HCT116 (cell line): Measurements from ENCODE around the gene PTPRR. TPM values are rescaled to one million over a fixed set of nuclear protein-coding genes. Genes with fewer than 3 reads are reported as not detected.

Experiments used
- ATAC-seq: fragments of 200-7000 bp; cut with Tn5 transposase; 2 replicates; pipeline ENCODE4 v1.9.1; 2020; ENCODE audit warnings: mild to moderate bottlenecking, moderate library complexity
- BruUV-seq: library from RNA; stranded (reverse); fragments of 400-500 nt; replicated peaks from 2 replicates; lab custom pipeline; 2021; lab: Mats Ljungman, UMichigan
- CTCF ChIA-PET: fragments of 300-600 bp; sonication (Branson Sonifier 250); formaldehyde crosslinking; loops from one replicate; lab custom pipeline; 2021; ENCODE audit warnings: antibody characterized with exemption; lab: Charles Lee
- POLR2A ChIA-PET: fragments of 300-600, 350-600 bp; sonication (Branson Sonifier 250); formaldehyde crosslinking; loops from one replicate; lab custom pipeline; 2021; ENCODE audit warnings: antibody characterized with exemption; lab: Charles Lee
- RAD21 ChIA-PET, 2 experiments: fragments of 300-600 bp; sonication (Branson Sonifier 250); formaldehyde crosslinking; loops; one replicate each; lab custom pipeline; 2023; ENCODE audit warnings: low total read pairs in 2 of 2; ENCODE audit not compliant: uncharacterized antibody in 2 of 2, unreplicated experiment in 2 of 2, low non-redundant PET in 1 of 2; lab: Charles Lee
- DNase-seq: peaks from one replicate; pipeline ENCODE4 v3.0.0-alpha.2; 2010; ENCODE audit warnings: low read depth, low spot score
- H2AFZ ChIP-seq: fragments of 200-600 bp; shearing (Covaris generic), sonication (generic); 2 replicates; pipeline ENCODE4 v1.6.1; 2017; ENCODE audit warnings: low read depth, mixed run types, mixed read lengths, antibody characterized with exemption, low read length; ENCODE audit not compliant: poor library complexity, severe bottlenecking
- H3K27ac ChIP-seq: 2 replicates; pipeline ENCODE4 v1.5.1; 2012; ENCODE audit warnings: low read depth, low read length
- H3K27me3 ChIP-seq: fragments of 200-600 bp; sonication (generic); 2 replicates; pipeline ENCODE4 v1.6.1; 2016; ENCODE audit warnings: mixed run types, low read length, mixed read lengths; ENCODE audit not compliant: insufficient read depth
- H3K36me3 ChIP-seq, 2 experiments: fragments of 200-500 bp in 1 of 2; fragments of 200-600 bp in 1 of 2; sonication (Bioruptor generic) in 1 of 2; sonication (generic) in 1 of 2; 2 replicates each; pipeline versions ENCODE4 v1.5.1 to v1.6.1; 2014 to 2016; ENCODE audit warnings: low read length in 2 of 2, inconsistent platforms in 1 of 2, mixed read lengths in 1 of 2, mixed run types in 1 of 2; ENCODE audit not compliant: insufficient read depth in 2 of 2, control insufficient read depth in 1 of 2
- H3K4me1 ChIP-seq, 2 experiments: fragments of 200-600 bp in 1 of 2; sonication (generic) in 1 of 2; 2 replicates each; pipeline versions ENCODE4 v1.5.1 to v1.6.1; 2012 to 2017; ENCODE audit warnings: low read length in 2 of 2, inconsistent platforms in 1 of 2, mild to moderate bottlenecking in 1 of 2, mixed read lengths in 1 of 2, mixed run types in 1 of 2, moderate library complexity in 1 of 2; ENCODE audit not compliant: insufficient read depth in 2 of 2, control insufficient read depth in 1 of 2
- H3K4me2 ChIP-seq: fragments of 200-600 bp; sonication (generic); 2 replicates; pipeline ENCODE4 v1.6.1; 2017; ENCODE audit warnings: mixed run types, low read length, mixed read lengths
- H3K4me3 ChIP-seq, 2 experiments: fragments of 200-600 bp in 1 of 2; sonication (generic) in 1 of 2; replicated peaks in 1 of 2; 2 replicates each; pipeline ENCODE4 v1.5.1; 2011 to 2016; ENCODE audit warnings: low read length in 2 of 2, control low read depth in 1 of 2, low read depth in 1 of 2, mild to moderate bottlenecking in 1 of 2, mixed read lengths in 1 of 2, mixed run types in 1 of 2
- H3K79me2 ChIP-seq: fragments of 200-600 bp; sonication (generic); 2 replicates; pipeline ENCODE4 v1.6.1; 2017; ENCODE audit warnings: mild to moderate bottlenecking, mixed run types, low read length, moderate library complexity, mixed read lengths; ENCODE audit not compliant: insufficient read depth
- H3K9ac ChIP-seq: fragments of 200-600 bp; sonication (generic); 2 replicates; pipeline ENCODE4 v1.6.1; 2016; ENCODE audit warnings: low read length, mixed read lengths
- H3K9me2 ChIP-seq: fragments of 200-600 bp; sonication (generic), shearing (Covaris generic); 2 replicates; pipeline ENCODE4 v1.6.1; 2017; ENCODE audit warnings: mixed run types, mild to moderate bottlenecking, moderate library complexity; ENCODE audit not compliant: insufficient read depth
- H3K9me3 ChIP-seq, 2 experiments: fragments of 200-500 bp in 1 of 2; fragments of 200-600 bp in 1 of 2; sonication (Bioruptor generic) in 1 of 2; sonication (generic) in 1 of 2; 2 replicates each; pipeline ENCODE4 v1.6.1; 2014 to 2017; ENCODE audit warnings: low read length in 2 of 2, mixed read lengths in 2 of 2, inconsistent platforms in 1 of 2, low read depth in 1 of 2, mild to moderate bottlenecking in 1 of 2, mixed run types in 1 of 2, moderate library complexity in 1 of 2; ENCODE audit not compliant: control insufficient read depth in 1 of 2, insufficient read depth in 1 of 2
- H4K20me1 ChIP-seq: fragments of 200-600 bp; sonication (generic), shearing (Covaris generic); 2 replicates; pipeline ENCODE4 v1.6.1; 2017; ENCODE audit warnings: mixed run types, mild to moderate bottlenecking, moderate library complexity; ENCODE audit not compliant: insufficient read depth
- CEBPB ChIP-seq: IDR thresholded peaks from 2 replicates; pipeline ENCODE4 v1.6.1; 2012; ENCODE audit warnings: low read depth
- EGR1 ChIP-seq: IDR thresholded peaks from 2 replicates; pipeline ENCODE4 v1.6.1; 2012; ENCODE audit warnings: low read depth
- ELF1 ChIP-seq: IDR thresholded peaks from 2 replicates; pipeline ENCODE4 v1.6.1; 2012; ENCODE audit warnings: low read depth, borderline replicate concordance
- EZH2 ChIP-seq: fragments of 200-600 bp; sonication (generic); IDR thresholded peaks from 2 replicates; pipeline ENCODE4 v1.6.1; 2017; ENCODE audit warnings: antibody characterized with exemption, mixed run types
- FOSL1 ChIP-seq: IDR thresholded peaks from 2 replicates; pipeline ENCODE4 v1.6.1; 2012; ENCODE audit warnings: low read depth
- POLR2A ChIP-seq: IDR thresholded peaks from 2 replicates; pipeline ENCODE4 v1.7.0; 2011; ENCODE audit warnings: borderline replicate concordance; ENCODE audit not compliant: insufficient read depth, insufficient read length; ENCODE audit errors: extremely low read depth
- POLR2AphosphoS5 ChIP-seq: IDR thresholded peaks from 2 replicates; pipeline ENCODE4 v1.6.1; 2011; ENCODE audit warnings: mild to moderate bottlenecking, low read depth, low read length, moderate library complexity
- RAD21 ChIP-seq: IDR thresholded peaks from 2 replicates; pipeline ENCODE4 v1.6.1; 2012; ENCODE audit warnings: low read depth, mild to moderate bottlenecking
- SP1 ChIP-seq: IDR thresholded peaks from 2 replicates; pipeline ENCODE4 v1.6.1; 2012; ENCODE audit warnings: low read depth
- SRF ChIP-seq: IDR thresholded peaks from 2 replicates; pipeline ENCODE4 v1.6.1; 2012; ENCODE audit warnings: low read depth
- YY1 ChIP-seq: IDR thresholded peaks from 2 replicates; pipeline ENCODE4 v1.6.1; 2011; ENCODE audit warnings: low read length, low read depth, moderate library complexity, mild to moderate bottlenecking; ENCODE audit not compliant: insufficient replicate concordance; ENCODE audit errors: extremely low read depth
- ZFX ChIP-seq: fragments of 450-650 bp; IDR thresholded peaks from 2 replicates; pipeline ENCODE4 v1.6.1; 2017
- ZNF274 ChIP-seq: fragments of 200-500 bp; sonication (Bioruptor generic); IDR thresholded peaks from 2 replicates; pipeline ENCODE4 v1.6.1; 2014; ENCODE audit warnings: mild to moderate bottlenecking, low read depth, low read length, inconsistent platforms
- intact Hi-C: fragments of 100-400 bp; cut with micrococcal nuclease; formaldehyde crosslinking; loops from 2 replicates; pipeline ENCODE4 v1.10.0; 2022
- total RNA-seq: library from RNA; stranded (reverse); gene quantifications from one replicate; pipeline ENCODE4 v1.2.1, GENCODE V29; 2021; ENCODE audit not compliant: unreplicated experiment
- TF ChIP-seq, protein P1 (sequence below): IDR thresholded peaks from 2 replicates; pipeline ENCODE4 v1.6.1; 2012
- TF ChIP-seq, protein P2 (sequence below): IDR thresholded peaks from 2 replicates; pipeline ENCODE4 v1.6.1; 2012; ENCODE audit warnings: low read depth
- TF ChIP-seq, protein P3 (sequence below): IDR thresholded peaks from 2 replicates; pipeline ENCODE4 v1.6.1; 2012

The PTPRR gene
- total RNA-seq, 1 experiment from 2014 or later: 0.27 TPM

DNA sequence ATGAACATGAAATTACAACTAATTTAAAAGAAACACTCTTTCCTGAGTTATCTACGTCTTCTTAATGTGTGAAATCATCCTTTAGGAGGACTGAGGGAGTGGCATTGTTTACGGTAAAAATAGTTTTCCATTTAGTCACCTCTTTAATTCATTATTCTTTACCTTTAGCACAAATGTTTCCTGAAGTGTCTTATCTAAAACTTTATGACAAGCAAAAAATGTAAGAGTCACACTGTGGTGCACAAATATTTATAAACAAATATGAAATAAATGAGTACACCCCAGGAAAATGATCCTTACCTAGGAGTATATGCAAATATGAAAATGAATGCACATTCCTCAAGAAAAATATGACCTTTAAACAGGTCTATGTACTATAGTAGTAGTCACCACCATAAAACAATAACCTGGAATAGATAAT lies 104.6 kb downstream of the PTPRR start:
- Histone ChIP-seq H2AFZ (peak overlapping the region; percentile 58), H4K20me1 (no peaks in the 10 kb centered on the region), H3K27ac (no peak overlapping the region), H3K9me2 (no peaks in the 10 kb centered on the region), H3K4me3 (no peak overlapping the region), H3K4me2 (peak overlapping the region; percentile 33; the same call in 1 of the 2 replicates), H3K9ac (no peak overlapping the region), H3K36me3 (no peaks in the 10 kb centered on the region), H3K79me2 (no peaks in the 10 kb centered on the region), H3K4me1 (peaks cover 2 to 10% of the 10 kb centered on the region in 2 experiments; a peak in 2 of 4 replicates), H3K27me3 (no peaks in the 10 kb centered on the region), H3K9me3 (no peaks in the 10 kb centered on the region)
- TF ChIP-seq, protein P1, sequence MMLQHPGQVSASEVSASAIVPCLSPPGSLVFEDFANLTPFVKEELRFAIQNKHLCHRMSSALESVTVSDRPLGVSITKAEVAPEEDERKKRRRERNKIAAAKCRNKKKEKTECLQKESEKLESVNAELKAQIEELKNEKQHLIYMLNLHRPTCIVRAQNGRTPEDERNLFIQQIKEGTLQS: no peak
- TF ChIP-seq SP1 (no peak), ELF1 (no peak)
- intact Hi-C loops: no loop called here
- no peak for DNase-seq
- CTCF ChIA-PET: no interaction called here
- POLR2A ChIA-PET: no interaction called here
- BruUV-seq: no TSS peak
- no peak for ATAC-seq
- RAD21 ChIA-PET: no interaction called here

DNA sequence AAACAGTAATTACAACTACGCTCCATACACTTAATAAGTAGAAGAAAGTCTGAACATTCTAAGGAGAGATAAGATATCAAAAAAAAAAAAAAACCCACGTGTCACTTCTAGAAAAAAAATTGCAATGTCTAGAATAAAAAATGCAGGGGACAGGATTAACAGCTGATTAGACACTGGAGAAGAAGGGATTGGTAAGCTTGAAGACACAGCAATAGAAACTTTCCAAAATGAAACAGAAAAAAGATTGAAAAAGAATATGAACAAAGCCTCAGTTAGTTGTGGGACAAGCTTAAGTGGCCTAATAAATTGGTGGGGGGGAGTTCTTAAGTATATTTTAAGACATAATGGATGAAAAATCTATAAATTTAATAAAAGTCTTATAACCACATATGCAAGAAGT lies 105.5 kb downstream of the PTPRR start:
- Histone ChIP-seq H4K20me1 (no peaks in the 10 kb centered on the region), H3K27me3 (no peaks in the 10 kb centered on the region), H3K9me3 (no peaks in the 10 kb centered on the region), H3K36me3 (no peaks in the 10 kb centered on the region), H3K4me1 (peaks cover 2 to 10% of the 10 kb centered on the region in 2 experiments; a peak in 2 of 4 replicates), H3K9me2 (no peaks in the 10 kb centered on the region), H3K79me2 (no peaks in the 10 kb centered on the region), H3K4me3 (no peak overlapping the region), H2AFZ (no peak overlapping the region), H3K9ac (no peak overlapping the region), H3K4me2 (no peak overlapping the region), H3K27ac (no peak overlapping the region)
- no TSS peak for BruUV-seq
- ATAC-seq (no peak), DNase-seq (no peak)
- intact Hi-C loops: no loop called here
- ChIA-PET RAD21 (interaction anchor here in 1 of 2 experiments (0.6 kb wide), 1 partner anchor 59 kb away, joined by 7 read pairs; no protein-coding TSS in a partner anchor), CTCF (no interaction called here), POLR2A (no interaction called here)
- TF ChIP-seq, protein P2, sequence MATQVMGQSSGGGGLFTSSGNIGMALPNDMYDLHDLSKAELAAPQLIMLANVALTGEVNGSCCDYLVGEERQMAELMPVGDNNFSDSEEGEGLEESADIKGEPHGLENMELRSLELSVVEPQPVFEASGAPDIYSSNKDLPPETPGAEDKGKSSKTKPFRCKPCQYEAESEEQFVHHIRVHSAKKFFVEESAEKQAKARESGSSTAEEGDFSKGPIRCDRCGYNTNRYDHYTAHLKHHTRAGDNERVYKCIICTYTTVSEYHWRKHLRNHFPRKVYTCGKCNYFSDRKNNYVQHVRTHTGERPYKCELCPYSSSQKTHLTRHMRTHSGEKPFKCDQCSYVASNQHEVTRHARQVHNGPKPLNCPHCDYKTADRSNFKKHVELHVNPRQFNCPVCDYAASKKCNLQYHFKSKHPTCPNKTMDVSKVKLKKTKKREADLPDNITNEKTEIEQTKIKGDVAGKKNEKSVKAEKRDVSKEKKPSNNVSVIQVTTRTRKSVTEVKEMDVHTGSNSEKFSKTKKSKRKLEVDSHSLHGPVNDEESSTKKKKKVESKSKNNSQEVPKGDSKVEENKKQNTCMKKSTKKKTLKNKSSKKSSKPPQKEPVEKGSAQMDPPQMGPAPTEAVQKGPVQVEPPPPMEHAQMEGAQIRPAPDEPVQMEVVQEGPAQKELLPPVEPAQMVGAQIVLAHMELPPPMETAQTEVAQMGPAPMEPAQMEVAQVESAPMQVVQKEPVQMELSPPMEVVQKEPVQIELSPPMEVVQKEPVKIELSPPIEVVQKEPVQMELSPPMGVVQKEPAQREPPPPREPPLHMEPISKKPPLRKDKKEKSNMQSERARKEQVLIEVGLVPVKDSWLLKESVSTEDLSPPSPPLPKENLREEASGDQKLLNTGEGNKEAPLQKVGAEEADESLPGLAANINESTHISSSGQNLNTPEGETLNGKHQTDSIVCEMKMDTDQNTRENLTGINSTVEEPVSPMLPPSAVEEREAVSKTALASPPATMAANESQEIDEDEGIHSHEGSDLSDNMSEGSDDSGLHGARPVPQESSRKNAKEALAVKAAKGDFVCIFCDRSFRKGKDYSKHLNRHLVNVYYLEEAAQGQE: no peak
- TF ChIP-seq EZH2 (no peak), ZFX (no peak), ZNF274 (no peak), SRF (no peak), RAD21 (no peak), YY1 (no peak), POLR2AphosphoS5 (no peak), FOSL1 (no peak), EGR1 (no peak), SP1 (no peak), POLR2A (no peak), CEBPB (no peak)
- TF ChIP-seq, protein P1: no peak
- TF ChIP-seq, protein P3, sequence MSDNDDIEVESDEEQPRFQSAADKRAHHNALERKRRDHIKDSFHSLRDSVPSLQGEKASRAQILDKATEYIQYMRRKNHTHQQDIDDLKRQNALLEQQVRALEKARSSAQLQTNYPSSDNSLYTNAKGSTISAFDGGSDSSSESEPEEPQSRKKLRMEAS: no peak
